CD4-positive, alpha-beta T cell treated with Interleukin-17A for 1 hour (primary cell): Measurements from ENCODE around the gene DNAH10.

Experiments
- DNase-seq: peaks from one replicate; pipeline ENCODE4 v3.0.0-alpha.2; 2020

DNAH10 gene

DNA sequence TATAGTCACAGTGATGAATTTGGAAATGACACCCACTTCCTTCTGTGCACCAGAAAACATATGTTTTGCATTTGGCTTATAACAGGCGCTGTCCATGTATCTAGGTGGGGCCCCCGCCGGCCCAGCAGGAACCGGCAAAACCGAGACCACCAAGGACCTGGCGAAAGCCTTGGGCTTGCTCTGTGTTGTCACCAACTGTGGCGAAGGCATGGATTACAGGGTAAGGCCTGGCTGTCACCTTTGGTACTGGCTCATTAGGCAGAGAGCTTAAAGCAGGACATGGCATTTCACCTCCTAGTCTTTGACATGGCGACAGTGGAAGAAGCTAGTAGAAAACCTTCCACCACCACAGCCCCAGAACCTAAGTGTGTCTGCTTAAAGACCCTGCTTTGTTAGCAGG, 85.8 kb downstream of the DNAH10 start:
- no peak for DNase-seq

DNA sequence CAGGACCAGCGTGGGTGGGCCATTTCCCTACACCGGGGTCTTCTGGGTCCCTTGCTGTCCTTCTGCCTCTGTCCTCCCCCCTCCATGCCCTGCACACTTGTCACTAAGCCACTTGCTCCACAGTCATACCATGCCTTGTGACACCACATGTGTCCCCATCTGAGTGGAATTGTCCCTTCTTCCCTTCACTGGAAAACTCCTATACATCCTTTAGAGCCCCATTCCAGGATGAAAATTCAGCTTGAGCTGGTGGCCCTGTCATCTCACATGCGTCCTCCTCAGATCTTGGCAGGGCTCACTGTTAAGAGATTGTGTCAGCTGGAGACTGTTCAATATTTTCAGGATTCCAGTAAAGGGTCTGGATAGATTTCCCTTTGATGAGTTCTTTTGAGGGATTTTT, 87.4 kb downstream of the DNAH10 start:
- no peak for DNase-seq

DNA sequence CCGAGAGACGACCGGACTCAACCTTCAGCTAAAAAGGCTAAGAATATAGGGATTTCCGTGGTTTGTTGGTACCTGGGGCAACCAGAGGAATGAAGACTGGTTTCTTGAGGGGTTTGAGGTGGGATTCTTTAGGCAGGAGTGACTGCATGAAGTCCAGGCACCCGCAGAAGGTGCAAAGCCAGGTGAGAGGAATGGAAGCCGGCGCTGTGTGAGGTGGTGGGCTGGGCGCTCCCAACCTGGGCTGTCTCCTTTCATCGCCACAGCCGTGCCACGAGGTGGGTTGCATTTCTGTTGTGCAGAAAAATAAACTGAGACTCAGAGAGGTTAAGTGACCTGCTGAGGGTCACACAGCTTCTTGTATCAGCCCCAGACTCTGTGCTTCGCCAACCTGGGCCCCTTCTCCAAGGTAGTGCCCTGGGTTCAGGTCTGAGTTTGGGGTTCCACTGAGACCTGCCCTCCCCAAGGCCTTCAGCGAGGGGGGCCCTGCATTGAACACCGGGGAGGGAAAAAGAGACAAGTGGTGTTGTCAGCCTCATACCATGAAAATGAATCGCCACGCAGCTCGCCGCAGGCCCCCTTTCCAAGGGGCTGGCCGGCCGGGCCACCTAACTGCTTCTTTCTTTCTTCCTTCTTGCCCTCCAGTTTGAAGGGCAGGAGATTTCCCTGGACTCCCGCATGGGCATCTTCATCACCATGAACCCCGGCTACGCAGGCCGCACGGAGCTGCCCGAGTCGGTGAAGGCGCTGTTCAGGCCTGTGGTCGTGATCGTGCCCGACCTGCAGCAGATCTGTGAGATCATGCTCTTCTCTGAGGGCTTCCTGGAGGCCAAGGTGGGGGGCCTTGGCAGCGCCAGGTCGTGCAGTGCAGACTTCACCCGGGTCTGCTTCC, 88.4 kb downstream of the DNAH10 start:
- no peak for DNase-seq

GRCh38 chr12:123853396-123854070, 91.4 kb downstream of the DNAH10 start:
- DNase-seq, result no peak

GRCh38 chr12:123854232-123854631, 92.1 kb downstream of the DNAH10 start:
- no peak for DNase-seq

DNA sequence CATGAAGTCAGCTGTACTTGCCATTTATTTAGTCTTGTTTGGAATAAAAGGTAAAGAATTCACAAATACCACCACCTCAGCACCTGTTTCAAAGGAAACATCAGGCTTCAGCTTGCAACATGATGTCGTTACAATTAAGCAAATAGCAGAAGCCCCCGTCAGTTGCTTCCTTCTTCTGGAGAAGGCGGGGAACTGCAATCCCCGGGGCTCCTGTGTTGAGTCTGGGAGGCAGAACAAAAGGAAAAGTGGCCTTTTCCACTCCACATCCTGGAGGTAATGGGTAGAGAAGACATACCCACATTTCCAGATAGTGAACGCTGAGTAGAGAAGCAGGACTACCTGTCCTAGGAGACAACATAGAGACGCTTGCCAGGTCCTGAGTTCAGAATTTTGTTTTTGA, 92.8 kb downstream of the DNAH10 start:
- no peak for DNase-seq

DNA sequence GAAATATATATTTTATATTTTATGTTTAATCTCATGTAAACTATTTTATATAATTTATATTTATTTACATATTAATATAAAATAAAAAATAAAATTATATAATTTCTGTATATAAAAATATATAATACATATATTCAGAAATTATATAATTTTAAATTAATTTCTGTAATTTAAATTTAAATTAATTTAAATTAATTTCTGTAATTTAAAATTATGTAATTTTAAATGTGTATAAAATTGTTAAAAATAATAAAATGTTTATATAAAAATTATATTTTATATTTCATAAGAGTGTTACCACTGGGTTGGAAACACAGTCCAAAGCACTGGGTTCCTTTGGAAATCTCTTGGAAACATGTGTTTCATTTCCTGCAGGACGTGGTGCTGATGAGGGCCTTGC, 94.6 kb downstream of the DNAH10 start:
- no peak for DNase-seq

- DNase-seq, result no peak
Observed at GRCh38 chr12:123858176-123858575, 96.1 kb downstream of the DNAH10 start.

- DNase-seq, result no peak
Observed at GRCh38 chr12:123859035-123859434, 96.9 kb downstream of the DNAH10 start.

DNA sequence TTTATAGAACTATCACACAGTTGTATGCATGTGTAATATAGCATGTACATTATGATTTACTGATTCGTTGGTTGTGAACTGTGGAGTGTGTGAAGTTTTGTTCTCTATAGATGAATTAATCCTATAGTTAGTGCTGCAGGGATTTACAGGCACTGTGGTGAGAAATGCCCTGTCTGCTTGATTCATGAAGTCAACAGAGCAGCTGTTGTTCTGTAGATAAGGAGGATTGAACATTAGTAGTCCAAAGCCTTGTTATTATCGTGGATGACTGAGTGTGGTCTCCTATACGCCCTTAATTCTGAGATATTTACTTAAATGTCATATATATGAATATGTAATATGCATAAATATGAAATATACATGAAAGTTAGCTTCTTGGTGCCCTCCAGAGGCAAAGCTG, 98.3 kb downstream of the DNAH10 start:
- no peak for DNase-seq

- DNase-seq, result no peak
Observed at GRCh38 chr12:123861392-123861791, 99.3 kb downstream of the DNAH10 start.

- no peak for DNase-seq
Observed at GRCh38 chr12:123867141-123867540, 105.0 kb downstream of the DNAH10 start.

DNA sequence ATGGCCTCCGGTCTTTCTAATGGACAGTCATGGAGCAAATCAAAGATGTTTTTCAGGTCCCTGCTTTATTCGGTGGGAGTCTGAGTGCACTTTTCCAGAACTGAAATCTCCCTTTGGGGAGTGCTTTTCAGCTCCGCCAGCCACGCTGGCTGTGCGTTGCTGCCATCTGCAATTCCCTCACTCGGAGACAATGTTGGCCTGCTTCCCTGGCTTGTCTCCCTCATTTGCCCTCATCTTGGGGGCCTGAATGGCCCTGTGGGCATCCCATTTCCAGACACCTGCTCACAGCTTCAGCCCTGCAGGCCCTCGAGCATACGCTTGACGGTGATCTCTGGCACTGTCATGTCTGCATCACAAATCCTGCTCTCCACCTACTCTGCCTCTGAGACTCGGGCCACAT, 106.7 kb downstream of the DNAH10 start:
- DNase-seq, result no peak

DNA sequence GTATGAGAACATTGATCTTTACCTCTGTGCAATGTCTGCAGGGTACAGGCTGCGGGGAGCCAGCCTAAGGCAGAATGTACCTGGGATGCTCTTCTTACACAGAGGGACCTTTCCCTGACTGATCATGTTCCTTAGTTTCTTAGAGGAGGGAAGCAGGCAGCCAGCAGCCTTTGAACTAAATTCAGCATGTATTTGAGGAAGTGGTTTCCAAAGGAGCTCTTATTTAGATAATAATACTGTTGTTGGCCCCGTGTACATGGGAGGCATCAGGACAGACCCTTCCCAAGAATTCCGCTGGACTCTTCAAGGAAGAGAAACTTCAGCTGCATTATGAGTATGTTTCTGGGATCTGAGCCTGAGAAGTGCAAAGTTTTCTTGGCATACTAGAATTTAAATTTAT, 111.7 kb downstream of the DNAH10 start:
- no peak for DNase-seq

- DNase-seq, result no peak
Observed at GRCh38 chr12:123877968-123878367, 115.9 kb downstream of the DNAH10 start.

- DNase-seq, result no peak
Observed at GRCh38 chr12:123879101-123879500, 117.0 kb downstream of the DNAH10 start.

DNA sequence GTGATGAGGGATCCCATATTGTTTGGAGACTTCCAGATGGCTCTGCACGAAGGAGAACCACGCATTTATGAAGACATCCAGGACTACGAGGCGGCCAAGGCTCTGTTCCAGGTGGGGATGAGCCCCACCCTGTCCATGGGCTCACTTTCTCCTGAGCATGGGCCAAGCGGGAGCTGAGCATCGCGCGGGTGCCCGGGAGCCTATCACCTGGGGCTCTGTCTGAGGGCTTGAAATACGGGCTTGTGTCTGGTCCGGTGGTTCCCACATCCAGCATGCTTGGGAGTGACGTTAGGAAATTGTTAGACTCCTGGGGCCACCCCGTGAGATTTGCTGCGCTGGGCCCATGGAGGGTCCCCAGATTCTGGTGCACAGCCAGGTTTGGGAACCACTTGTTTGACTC, 117.6 kb downstream of the DNAH10 start:
- no peak for DNase-seq

DNA sequence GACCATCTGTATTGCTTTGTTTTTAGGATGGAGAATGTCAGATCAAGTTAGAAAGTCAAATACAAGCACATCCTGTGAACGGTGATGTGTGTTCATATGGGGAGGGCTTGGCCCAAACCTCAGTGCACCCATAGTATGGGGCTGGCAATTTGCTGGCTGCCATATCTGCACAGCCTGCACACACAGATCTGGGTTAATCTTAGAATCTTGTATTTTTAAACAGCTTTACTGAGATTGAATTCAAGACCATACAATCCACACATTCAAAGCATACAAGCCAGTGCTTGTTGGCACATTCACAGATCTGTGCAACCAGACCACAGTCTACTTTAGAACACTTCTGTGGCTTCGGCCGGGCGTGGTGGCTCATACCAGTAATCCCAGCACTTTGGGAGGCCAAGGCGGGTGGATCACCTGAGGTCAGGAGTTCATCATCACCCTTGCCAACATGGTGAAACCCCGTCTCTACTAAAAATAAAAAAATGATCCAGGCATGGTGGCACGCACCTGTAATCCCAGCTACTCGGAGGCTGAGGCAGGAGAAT, 120.1 kb downstream of the DNAH10 start:
- no peak for DNase-seq

DNA sequence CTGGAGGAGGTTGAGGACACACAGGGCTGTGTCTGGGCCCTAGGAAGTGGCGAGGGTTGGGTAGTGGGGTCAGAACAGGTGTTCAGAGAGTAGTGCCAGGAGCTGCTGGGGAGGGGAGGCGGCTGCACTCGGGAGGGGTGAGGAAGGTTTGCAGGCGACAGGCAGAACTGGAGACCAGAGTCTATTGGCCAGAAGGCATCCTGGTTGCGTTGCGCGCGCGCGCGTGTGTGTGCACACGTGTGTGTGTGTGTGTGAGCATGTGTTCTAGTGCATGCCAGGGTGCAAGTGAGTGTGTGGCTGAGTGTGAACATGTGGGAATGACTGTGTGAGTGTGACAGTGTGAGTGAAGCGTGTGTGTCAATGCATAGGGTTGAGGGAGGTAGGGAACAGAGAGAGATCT, 124.2 kb downstream of the DNAH10 start:
- no peak for DNase-seq

DNA sequence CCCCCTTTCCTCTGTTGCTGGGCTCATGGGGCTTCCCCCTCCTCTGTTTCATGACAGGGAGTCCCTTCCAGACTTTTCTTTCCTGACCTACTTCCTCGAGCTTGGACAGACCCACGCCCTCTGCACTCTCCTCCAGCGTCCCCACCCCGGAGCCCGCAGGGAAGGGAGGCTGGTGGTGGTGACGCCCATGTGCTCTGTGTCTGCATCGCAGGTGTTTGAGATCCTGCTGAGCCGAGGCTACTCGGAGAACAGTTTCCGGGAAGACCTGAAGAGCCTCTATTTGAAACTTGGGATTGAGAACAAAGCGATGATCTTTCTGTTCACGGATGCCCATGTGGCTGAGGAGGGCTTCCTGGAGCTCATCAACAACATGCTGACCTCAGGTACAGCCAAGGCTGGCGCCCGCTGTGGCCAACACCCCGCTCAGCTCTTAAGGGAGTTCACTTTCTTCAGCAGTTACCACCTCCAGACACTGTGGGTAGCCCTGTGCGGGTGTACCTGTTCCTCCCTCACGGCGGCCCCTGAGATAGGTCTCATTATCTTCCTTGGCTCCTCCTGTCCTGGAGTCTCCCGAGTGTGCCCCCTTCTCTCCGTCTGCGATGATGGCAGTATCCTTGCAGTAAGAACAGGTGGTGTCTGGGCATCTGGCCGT, 125.0 kb downstream of the DNAH10 start:
- DNase-seq, result no peak

- DNase-seq, result no peak
Observed at GRCh38 chr12:123888989-123889388, 126.9 kb downstream of the DNAH10 start.

DNA sequence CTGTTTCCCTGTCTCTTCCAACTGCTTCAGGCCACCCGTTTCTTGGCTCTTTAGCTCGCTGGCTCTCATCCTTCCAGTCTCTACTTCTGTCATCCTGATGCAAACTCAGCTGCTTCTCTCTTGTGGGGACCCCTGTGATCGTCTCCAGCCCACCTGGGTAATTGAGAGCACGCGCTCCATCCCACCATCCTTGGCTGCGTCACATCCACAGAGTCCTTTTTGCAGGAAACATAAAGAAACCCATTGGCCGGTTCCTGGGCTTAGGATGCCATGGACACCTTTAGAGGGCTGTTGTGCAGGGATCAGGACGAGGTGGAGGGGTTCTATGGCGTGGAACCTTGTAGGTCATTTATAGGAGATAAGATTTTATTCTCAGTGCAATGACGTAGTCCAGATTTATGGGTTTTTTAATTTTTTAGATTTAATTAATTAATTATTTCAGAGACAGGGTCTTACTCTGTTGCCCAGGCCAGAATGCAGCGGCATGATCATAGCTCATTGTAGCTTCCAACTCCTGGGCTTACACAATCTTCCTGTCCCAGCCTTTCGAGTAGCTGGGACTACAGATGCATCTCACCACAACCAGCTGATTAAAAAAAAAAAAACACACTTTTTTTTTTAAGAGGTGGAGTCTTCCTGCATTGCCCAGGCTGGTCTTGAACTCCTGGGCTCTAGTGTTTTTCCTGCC, 127.9 kb downstream of the DNAH10 start:
- DNase-seq, result no peak

DNA sequence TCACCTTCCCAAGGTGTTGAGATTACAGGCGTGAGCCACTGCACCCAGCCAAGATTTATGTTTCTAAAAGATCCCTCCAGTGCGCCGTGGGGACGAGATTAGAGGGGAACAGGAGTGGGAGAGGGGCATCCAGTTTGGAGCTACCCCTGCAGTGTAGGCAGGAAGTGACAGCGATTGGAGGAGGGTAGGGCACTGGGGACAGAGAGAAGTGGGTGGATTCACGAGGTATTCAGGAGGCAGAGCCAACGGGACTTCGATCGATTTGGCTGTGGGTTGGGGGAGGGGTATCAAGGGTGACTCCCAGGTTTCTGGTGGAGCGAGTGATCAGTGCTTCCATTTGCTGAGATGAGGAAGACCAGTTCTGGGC, 128.4 kb downstream of the DNAH10 start:
- DNase-seq, result no peak
